ENCODE data around the gene PPCDC.

The PPCDC gene

DNA sequence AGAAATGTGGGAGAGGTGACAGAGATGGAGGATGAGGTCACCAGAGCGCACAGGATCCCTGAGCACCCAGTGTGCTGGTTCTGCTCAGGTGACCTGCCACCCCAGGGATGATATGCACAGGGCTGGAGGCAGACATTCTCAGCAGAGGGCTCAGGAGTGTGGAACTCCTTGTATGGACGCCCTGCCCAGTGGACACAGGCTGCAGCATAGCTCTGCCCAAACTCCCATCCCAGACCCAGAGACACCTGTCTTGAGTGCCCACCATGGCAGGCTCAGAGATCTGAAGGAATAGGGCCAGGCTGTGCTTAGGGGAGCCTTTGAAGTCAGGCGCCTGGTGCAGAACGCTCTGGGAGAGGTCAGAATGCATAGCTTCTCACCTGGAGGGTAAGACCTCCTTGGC is 47.3 kb downstream of the PPCDC start:
- TF ChIP-seq ZNF70 (CRISPR knock-in tag; IDR thresholded peaks at IDR 0.05): no peak
- TF ChIP-seq POU6F1 (CRISPR knock-in tag; IDR thresholded peaks at IDR 0.05; ENCODE audit: borderline replicate concordance, low read depth): no peak
- TF ChIP-seq BACH2 (CRISPR knock-in tag; IDR thresholded peaks at IDR 0.05; ENCODE audit: borderline replicate concordance): no peak
- no peak for TF ChIP-seq ESRRG (CRISPR knock-in tag; IDR thresholded peaks at IDR 0.05)
- no peak for TF ChIP-seq PPARA (CRISPR knock-in tag; IDR thresholded peaks at IDR 0.05; ENCODE audit: borderline replicate concordance)
- TF ChIP-seq TOX (CRISPR knock-in tag; IDR thresholded peaks at IDR 0.05; ENCODE audit: borderline replicate concordance): no peak
- TF ChIP-seq ZFP3 (CRISPR knock-in tag; IDR thresholded peaks at IDR 0.05): no peak
- TF ChIP-seq PATZ1 (CRISPR knock-in tag; IDR thresholded peaks at IDR 0.05; ENCODE audit: borderline replicate concordance): no peak
- no peak for TF ChIP-seq ARNTL (CRISPR knock-in tag; IDR thresholded peaks at IDR 0.05; ENCODE audit: borderline replicate concordance, low read depth)
- no peak for TF ChIP-seq RARB (CRISPR knock-in tag; IDR thresholded peaks at IDR 0.05)
- TF ChIP-seq SNAI2 (CRISPR knock-in tag; IDR thresholded peaks at IDR 0.05): no peak
- TF ChIP-seq, protein P1, sequence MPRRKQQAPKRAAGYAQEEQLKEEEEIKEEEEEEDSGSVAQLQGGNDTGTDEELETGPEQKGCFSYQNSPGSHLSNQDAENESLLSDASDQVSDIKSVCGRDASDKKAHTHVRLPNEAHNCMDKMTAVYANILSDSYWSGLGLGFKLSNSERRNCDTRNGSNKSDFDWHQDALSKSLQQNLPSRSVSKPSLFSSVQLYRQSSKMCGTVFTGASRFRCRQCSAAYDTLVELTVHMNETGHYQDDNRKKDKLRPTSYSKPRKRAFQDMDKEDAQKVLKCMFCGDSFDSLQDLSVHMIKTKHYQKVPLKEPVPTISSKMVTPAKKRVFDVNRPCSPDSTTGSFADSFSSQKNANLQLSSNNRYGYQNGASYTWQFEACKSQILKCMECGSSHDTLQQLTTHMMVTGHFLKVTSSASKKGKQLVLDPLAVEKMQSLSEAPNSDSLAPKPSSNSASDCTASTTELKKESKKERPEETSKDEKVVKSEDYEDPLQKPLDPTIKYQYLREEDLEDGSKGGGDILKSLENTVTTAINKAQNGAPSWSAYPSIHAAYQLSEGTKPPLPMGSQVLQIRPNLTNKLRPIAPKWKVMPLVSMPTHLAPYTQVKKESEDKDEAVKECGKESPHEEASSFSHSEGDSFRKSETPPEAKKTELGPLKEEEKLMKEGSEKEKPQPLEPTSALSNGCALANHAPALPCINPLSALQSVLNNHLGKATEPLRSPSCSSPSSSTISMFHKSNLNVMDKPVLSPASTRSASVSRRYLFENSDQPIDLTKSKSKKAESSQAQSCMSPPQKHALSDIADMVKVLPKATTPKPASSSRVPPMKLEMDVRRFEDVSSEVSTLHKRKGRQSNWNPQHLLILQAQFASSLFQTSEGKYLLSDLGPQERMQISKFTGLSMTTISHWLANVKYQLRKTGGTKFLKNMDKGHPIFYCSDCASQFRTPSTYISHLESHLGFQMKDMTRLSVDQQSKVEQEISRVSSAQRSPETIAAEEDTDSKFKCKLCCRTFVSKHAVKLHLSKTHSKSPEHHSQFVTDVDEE (CRISPR knock-in tag; IDR thresholded peaks at IDR 0.05): no peak
- TF ChIP-seq, protein P2, sequence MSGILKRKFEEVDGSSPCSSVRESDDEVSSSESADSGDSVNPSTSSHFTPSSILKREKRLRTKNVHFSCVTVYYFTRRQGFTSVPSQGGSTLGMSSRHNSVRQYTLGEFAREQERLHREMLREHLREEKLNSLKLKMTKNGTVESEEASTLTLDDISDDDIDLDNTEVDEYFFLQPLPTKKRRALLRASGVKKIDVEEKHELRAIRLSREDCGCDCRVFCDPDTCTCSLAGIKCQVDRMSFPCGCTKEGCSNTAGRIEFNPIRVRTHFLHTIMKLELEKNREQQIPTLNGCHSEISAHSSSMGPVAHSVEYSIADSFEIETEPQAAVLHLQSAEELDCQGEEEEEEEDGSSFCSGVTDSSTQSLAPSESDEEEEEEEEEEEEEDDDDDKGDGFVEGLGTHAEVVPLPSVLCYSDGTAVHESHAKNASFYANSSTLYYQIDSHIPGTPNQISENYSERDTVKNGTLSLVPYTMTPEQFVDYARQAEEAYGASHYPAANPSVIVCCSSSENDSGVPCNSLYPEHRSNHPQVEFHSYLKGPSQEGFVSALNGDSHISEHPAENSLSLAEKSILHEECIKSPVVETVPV (CRISPR knock-in tag; IDR thresholded peaks at IDR 0.05): no peak
- no peak for TF ChIP-seq ZFP30 (CRISPR knock-in tag; IDR thresholded peaks at IDR 0.05)
- no peak for TF ChIP-seq TCF4 (CRISPR knock-in tag; IDR thresholded peaks at IDR 0.05; ENCODE audit: borderline replicate concordance)
- ATAC-seq: no peak

- no peak for TF ChIP-seq SNAI2 (CRISPR knock-in tag; IDR thresholded peaks at IDR 0.05)
- TF ChIP-seq, protein P1 (CRISPR knock-in tag; IDR thresholded peaks at IDR 0.05): no peak
- no peak for TF ChIP-seq ZC3H10 (CRISPR knock-in tag; IDR thresholded peaks at IDR 0.05)
- TF ChIP-seq ZNF8 (CRISPR knock-in tag; IDR thresholded peaks at IDR 0.05): no peak
- TF ChIP-seq GLIS3 (CRISPR knock-in tag; IDR thresholded peaks at IDR 0.05): no peak
- no peak for TF ChIP-seq BACH2 (CRISPR knock-in tag; IDR thresholded peaks at IDR 0.05; ENCODE audit: borderline replicate concordance)
- TF ChIP-seq, protein P3, sequence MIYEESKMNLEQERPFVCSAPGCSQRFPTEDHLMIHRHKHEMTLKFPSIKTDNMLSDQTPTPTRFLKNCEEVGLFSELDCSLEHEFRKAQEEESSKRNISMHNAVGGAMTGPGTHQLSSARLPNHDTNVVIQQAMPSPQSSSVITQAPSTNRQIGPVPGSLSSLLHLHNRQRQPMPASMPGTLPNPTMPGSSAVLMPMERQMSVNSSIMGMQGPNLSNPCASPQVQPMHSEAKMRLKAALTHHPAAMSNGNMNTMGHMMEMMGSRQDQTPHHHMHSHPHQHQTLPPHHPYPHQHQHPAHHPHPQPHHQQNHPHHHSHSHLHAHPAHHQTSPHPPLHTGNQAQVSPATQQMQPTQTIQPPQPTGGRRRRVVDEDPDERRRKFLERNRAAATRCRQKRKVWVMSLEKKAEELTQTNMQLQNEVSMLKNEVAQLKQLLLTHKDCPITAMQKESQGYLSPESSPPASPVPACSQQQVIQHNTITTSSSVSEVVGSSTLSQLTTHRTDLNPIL (CRISPR knock-in tag; IDR thresholded peaks at IDR 0.05; ENCODE audit: low read depth): no peak
- no peak for TF ChIP-seq ZNF70 (CRISPR knock-in tag; IDR thresholded peaks at IDR 0.05)
- no peak for TF ChIP-seq ISL1 (CRISPR knock-in tag; IDR thresholded peaks at IDR 0.05)
- TF ChIP-seq RARB (CRISPR knock-in tag; IDR thresholded peaks at IDR 0.05): no peak
- TF ChIP-seq ZFP3 (CRISPR knock-in tag; IDR thresholded peaks at IDR 0.05): no peak
- TF ChIP-seq ARNTL (CRISPR knock-in tag; IDR thresholded peaks at IDR 0.05; ENCODE audit: borderline replicate concordance, low read depth): no peak
- no peak for TF ChIP-seq TCF4 (CRISPR knock-in tag; IDR thresholded peaks at IDR 0.05; ENCODE audit: borderline replicate concordance)
- no peak for TF ChIP-seq CSDC2 (CRISPR knock-in tag; IDR thresholded peaks at IDR 0.05)
- TF ChIP-seq ESRRG (CRISPR knock-in tag; IDR thresholded peaks at IDR 0.05): no peak
- TF ChIP-seq OSR1 (CRISPR knock-in tag; IDR thresholded peaks at IDR 0.05): no peak
- TF ChIP-seq TOX (CRISPR knock-in tag; IDR thresholded peaks at IDR 0.05; ENCODE audit: borderline replicate concordance): no peak
- no peak for TF ChIP-seq PATZ1 (CRISPR knock-in tag; IDR thresholded peaks at IDR 0.05; ENCODE audit: borderline replicate concordance)
- ATAC-seq: no peak
Measured at GRCh38 chr15:75073197-75073596, 49.8 kb downstream of the PPCDC start.
